OCI-LY7 (cell line): ENCODE results near the gene NIT1.

Source experiments
- CTCF ChIP-seq: fragments of 200-600 bp; sonication (generic); conservative IDR thresholded peaks from 2 replicates; pipeline ENCODE4 v1.5.1; 2014; ENCODE audit warnings: mild to moderate bottlenecking, antibody characterized with exemption, low read length, moderate library complexity, mixed read lengths
- EZH2phosphoT487 ChIP-seq: fragments of 200-600 bp; sonication (generic); IDR thresholded peaks from 2 replicates; pipeline ENCODE4 v1.6.1; 2018; ENCODE audit warnings: low read depth, borderline replicate concordance, mild to moderate bottlenecking, mixed run types, antibody characterized with exemption, low read length, moderate library complexity, mixed read lengths

GRCh38 chr1:161114556-161114955, 3.3 kb upstream of the NIT1 start:
- TF ChIP-seq CTCF = no peak
- TF ChIP-seq EZH2phosphoT487 = no peak
